K562 (cell line): ENCODE measurements around the gene DIPK2A. TPM values are rescaled to one million over a fixed set of nuclear protein-coding genes. Genes with fewer than 3 reads are reported as not detected.

Experiments
- ATAC-seq: fragments of 200-7000 bp; cut with Tn5 transposase; 3 replicates; pipeline ENCODE4 v1.9.1; 2020; ENCODE audit warnings: moderate library complexity
- BruUV-seq: library from RNA; stranded (reverse); fragments of 400-500 nt; replicated peaks from 2 replicates; lab custom pipeline; 2021; lab: Mats Ljungman, UMichigan
- CTCF ChIA-PET: fragments of 300-600 bp; formaldehyde crosslinking; extraction: SDS; loops from one replicate; lab custom pipeline; 2021; ENCODE audit warnings: low intra/inter-chr PET ratio; lab: Yijun Ruan, JAX
- POLR2A ChIA-PET: fragments of 300-600, 350-650 bp; sonication (Branson Sonifier 250); formaldehyde crosslinking; extraction: SDS; loops from one replicate; lab custom pipeline; 2021; ENCODE audit warnings: antibody characterized with exemption, inconsistent platforms; lab: Yijun Ruan, JAX
- DNase-seq, 4 experiments: peaks; one replicate each; pipeline versions ENCODE4 v3.0.0 to v3.0.0-alpha.2; 2011 to 2018; ENCODE audit warnings: low spot score in 3 of 4, mixed read lengths in 3 of 4; ENCODE audit errors: extremely low read depth in 1 of 4
- FAIRE-seq: peaks from 2 replicates; lab custom pipeline; 2011; peaks lifted over from hg19 to GRCh38; lab: Jason Lieb, UNC
- H2AFZ ChIP-seq: 2 replicates; pipeline ENCODE4 v1.6.0; 2011; ENCODE audit warnings: low read depth, low read length, control low read depth, inconsistent platforms
- H3K27ac ChIP-seq: fragments of 200-600 bp; 3 replicates; pipeline ENCODE4 v1.8.0; 2011; ENCODE audit warnings: low read depth, mild to moderate bottlenecking, control low read depth, inconsistent platforms, low read length, moderate library complexity, mixed read lengths; ENCODE audit errors: extremely low read depth
- H3K27me3 ChIP-seq, 2 experiments: fragments of 300-600 bp in 1 of 2; 2 replicates in 1 of 2; 3 replicates in 1 of 2; pipeline versions ENCODE4 v1.6.0 to v1.8.0; 2011; ENCODE audit warnings: inconsistent platforms in 2 of 2, low read length in 2 of 2, mild to moderate bottlenecking in 1 of 2, mixed read lengths in 1 of 2, moderate library complexity in 1 of 2; ENCODE audit not compliant: control insufficient read depth in 2 of 2, insufficient read depth in 2 of 2
- H3K36me3 ChIP-seq: fragments of 300-600 bp; 3 replicates; pipeline ENCODE4 v1.8.0; 2011; ENCODE audit warnings: mild to moderate bottlenecking, low read length, inconsistent platforms; ENCODE audit not compliant: control insufficient read depth, insufficient read depth
- H3K4me1 ChIP-seq, 2 experiments: fragments of 200-600 bp in 1 of 2; replicated peaks in 1 of 2; 2 replicates in 1 of 2; 3 replicates in 1 of 2; pipeline versions ENCODE4 v1.5.1 to v1.8.0; 2011; ENCODE audit warnings: inconsistent platforms in 2 of 2, low read length in 2 of 2, mild to moderate bottlenecking in 1 of 2, mixed read lengths in 1 of 2, moderate library complexity in 1 of 2; ENCODE audit not compliant: control insufficient read depth in 2 of 2, insufficient read depth in 2 of 2
- H3K4me2 ChIP-seq: 2 replicates; pipeline ENCODE4 v1.6.1; 2011; ENCODE audit warnings: low read length, control low read depth, inconsistent platforms, mixed read lengths; ENCODE audit not compliant: insufficient read depth
- H3K4me3 ChIP-seq: fragments of 200-600 bp; sonication (generic), shearing (Covaris generic); 2 replicates; pipeline ENCODE4 v1.5.1; 2016; ENCODE audit warnings: control low read depth, inconsistent platforms
- H3K79me2 ChIP-seq: fragments of 200-600 bp; 3 replicates; pipeline ENCODE4 v1.8.0; 2011; ENCODE audit warnings: low read length, inconsistent platforms; ENCODE audit not compliant: control insufficient read depth, insufficient read depth
- H3K9ac ChIP-seq, 2 experiments: 2 replicates each; pipeline versions ENCODE4 v1.6.0 to v1.6.1; 2011; ENCODE audit warnings: low read depth in 2 of 2, low read length in 2 of 2, control low read depth in 1 of 2, inconsistent platforms in 1 of 2, mild to moderate bottlenecking in 1 of 2, mixed read lengths in 1 of 2; ENCODE audit not compliant: insufficient read depth in 1 of 2
- H3K9me1 ChIP-seq: one replicate; pipeline ENCODE4 v1.6.0; 2011; ENCODE audit warnings: inconsistent platforms, mild to moderate bottlenecking, low read length, moderate library complexity; ENCODE audit not compliant: control insufficient read depth, insufficient read depth
- H3K9me3 ChIP-seq: replicated peaks from 2 replicates; pipeline ENCODE4 v1.5.1; 2011; ENCODE audit warnings: low read depth, low read length, inconsistent platforms; ENCODE audit not compliant: control insufficient read depth, insufficient read depth
- H4K20me1 ChIP-seq: replicated peaks from 2 replicates; pipeline ENCODE4 v1.6.1; 2011; ENCODE audit warnings: low read length, inconsistent platforms, mixed read lengths; ENCODE audit not compliant: control insufficient read depth, insufficient read depth
- CREB5 ChIP-seq: fragments of 250-450 bp; sonication (Bioruptor Pico); IDR thresholded peaks from 2 replicates; pipeline ENCODE4 v1.5.0; 2020; ENCODE audit warnings: mild to moderate bottlenecking
- DIDO1 ChIP-seq: fragments of 450-650 bp; IDR thresholded peaks from 2 replicates; pipeline ENCODE4 v1.6.1; 2016; ENCODE audit warnings: low read depth, missing biosample characterization, missing genetic modification characterization
- DMBX1 ChIP-seq: fragments of 250-450 bp; sonication (Bioruptor Pico); IDR thresholded peaks from 2 replicates; pipeline ENCODE4 v1.8.0; 2022; ENCODE audit warnings: inconsistent platforms, mild to moderate bottlenecking, moderate library complexity, borderline replicate concordance
- DPF2 ChIP-seq: fragments of 450-650 bp; IDR thresholded peaks from 2 replicates; pipeline ENCODE4 v1.6.1; 2016
- HNRNPLL ChIP-seq: fragments of 200-400 bp; formaldehyde crosslinking; IDR thresholded peaks from 2 replicates; pipeline ENCODE4 v1.6.1; 2017; ENCODE audit warnings: low read length, low read depth, mild to moderate bottlenecking; ENCODE audit not compliant: poor library complexity, severe bottlenecking
- IFI16 ChIP-seq: fragments of 250-450 bp; sonication (Bioruptor Pico); IDR thresholded peaks from 2 replicates; pipeline ENCODE4 v2.1.2; 2022; ENCODE audit warnings: mild to moderate bottlenecking, inconsistent platforms
- ILK ChIP-seq: fragments of 450-650 bp; IDR thresholded peaks from 2 replicates; pipeline ENCODE4 v1.6.1; 2016; ENCODE audit warnings: missing genetic modification characterization, low read depth, mild to moderate bottlenecking, missing compliant biosample characterization, moderate library complexity, borderline replicate concordance
- KLF13 ChIP-seq: fragments of 450-650 bp; IDR thresholded peaks from 2 replicates; pipeline ENCODE4 v1.6.1; 2016; ENCODE audit warnings: missing genetic modification characterization, low read depth, mild to moderate bottlenecking, missing compliant biosample characterization, moderate library complexity, borderline replicate concordance
- OTX1 ChIP-seq: fragments of 450-650 bp; formaldehyde crosslinking; IDR thresholded peaks from 2 replicates; pipeline ENCODE4 v1.4.0; 2022; ENCODE audit warnings: mild to moderate bottlenecking
- RUNX1 ChIP-seq: sonication (generic); IDR thresholded peaks from 2 replicates; pipeline ENCODE4 v1.6.1; 2016; ENCODE audit warnings: antibody characterized with exemption, low read depth
- SIRT6 ChIP-seq: IDR thresholded peaks from one replicate; pipeline ENCODE4 v1.6.1; 2012; ENCODE audit warnings: low read depth, mild to moderate bottlenecking, control low read depth, inconsistent platforms, low read length, moderate library complexity
- TCF7L2 ChIP-seq: fragments of 150-350 bp; IDR thresholded peaks from 2 replicates; pipeline ENCODE4 v1.6.1; 2016; ENCODE audit warnings: low read depth, mild to moderate bottlenecking, low read length, moderate library complexity
- WHSC1 ChIP-seq: IDR thresholded peaks from one replicate; pipeline ENCODE4 v1.6.1; 2012; ENCODE audit warnings: low read length, control low read depth, inconsistent platforms
- XRCC5 ChIP-seq: fragments of 200-400 bp; formaldehyde crosslinking; IDR thresholded peaks from 2 replicates; pipeline ENCODE4 v1.6.1; 2017; ENCODE audit warnings: low read depth, mild to moderate bottlenecking, low read length
- ZBTB8A ChIP-seq: fragments of 450-650 bp; IDR thresholded peaks from 2 replicates; pipeline ENCODE4 v1.6.1; 2018; ENCODE audit warnings: mild to moderate bottlenecking, moderate library complexity; ENCODE audit not compliant: partially characterized antibody
- WGBS: fragments of 100-300 bp; shearing (Covaris generic); methylation state at CpG from one replicate; pipeline ENCODE4 v1.1.6; 2016; ENCODE audit warnings: low coverage, mixed read lengths; ENCODE audit not compliant: insufficient coverage; ENCODE audit errors: missing lambda C conversion rate; 5-methylcytosine and 5-hydroxymethylcytosine counted together
- in situ Hi-C: fragments of 300-500 bp; cut with MboI; formaldehyde crosslinking; loops from 4 replicates; pipeline ENCODE4 v1.15.0; 2018; ENCODE audit warnings: inconsistent platforms, mixed read lengths
- intact Hi-C: fragments of 100-400 bp; cut with micrococcal nuclease; formaldehyde crosslinking; loops from 2 replicates; pipeline ENCODE4 v1.14.2; 2022
- polyA plus RNA-seq, 8 experiments: library from polyadenylated mRNA; depleted of rRNA in 4 of 8; stranded (reverse) in 5 of 8; unstranded in 3 of 8; fragments of >200 nt; fragmentation: Nextera tagmentation in 2 of 8; fragmentation: Illumina TruSeq in 1 of 8; extraction: Ambion mirVana in 2 of 8; extraction: Trizol in 1 of 8; gene quantifications; 2 replicates each; pipeline versions ENCODE4 v1.2.1 to v1.2.3, GENCODE V29; 2011 to 2014; ENCODE audit warnings: inconsistent platforms in 1 of 8, missing spikeins in 1 of 8
- total RNA-seq, 7 experiments: library from RNA; depleted of rRNA in 6 of 7; stranded (reverse); fragments of >200 nt in 6 of 7; fragmentation: Illumina TruSeq in 2 of 7; extraction: Trizol in 2 of 7; gene quantifications; 2 replicates each; pipeline versions ENCODE4 v1.2.1 to v1.2.3, GENCODE V29; 2011 to 2021; ENCODE audit warnings: low replicate concordance in 1 of 7
- TF ChIP-seq, protein P1 (sequence below), 2 experiments: fragments of 200-800 bp in 1 of 2; sonication (Bioruptor generic) in 1 of 2; sonication (generic) in 1 of 2; formaldehyde crosslinking in 1 of 2; IDR thresholded peaks in 1 of 2; conservative IDR thresholded peaks in 1 of 2; 2 replicates each; pipeline versions ENCODE4 v1.5.0 to v1.6.1; 2016 to 2020; ENCODE audit warnings: missing compliant biosample characterization in 1 of 2, missing genetic modification characterization in 1 of 2, missing genetic modification reagents in 1 of 2

DIPK2A gene
- total and polyA plus RNA-seq, 9 of the 15 experiments (the other 6 are each of a cell fraction or from before 2014, with no cell fraction given) = 3.3 to 15.7 (median 7.8) TPM

DNA sequence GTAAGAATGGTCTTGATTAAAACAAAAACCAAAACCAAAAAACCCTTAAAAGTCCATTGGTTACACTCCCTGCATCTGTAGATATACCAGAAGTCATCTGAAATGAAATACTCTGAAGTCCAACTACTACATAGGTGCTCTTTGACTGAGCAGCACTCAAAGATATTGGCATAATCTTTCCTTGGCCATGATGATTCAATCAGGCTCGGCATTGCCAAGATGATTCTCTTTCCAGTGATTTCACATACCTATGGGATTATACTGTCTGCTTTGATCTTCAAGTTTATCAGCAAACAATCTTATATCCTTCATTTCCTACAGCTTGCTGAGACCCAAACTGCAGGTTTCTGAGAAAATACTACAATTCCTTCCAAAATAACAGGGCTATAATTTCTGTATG, 35.9 kb upstream of the DIPK2A start:
- POLR2A ChIA-PET = no interaction called here
- no peaks in the 10 kb centered on the region for H4K20me1 ChIP-seq
- WGBS = 0% methylated on average over 1 of the region's 1 CpG
- no peak overlapping the region for H3K9ac ChIP-seq
- no peaks in the 10 kb centered on the region for H3K9me1 ChIP-seq
- intact Hi-C loops (no loop called here), in situ Hi-C loops (no loop called here)
- H3K36me3 ChIP-seq = no peaks in the 10 kb centered on the region
- FAIRE-seq = no peak
- no TSS peak for BruUV-seq
- no peaks in the 10 kb centered on the region for H3K4me1 ChIP-seq
- TF ChIP-seq SIRT6 = no peak
- no peak for TF ChIP-seq XRCC5
- TF ChIP-seq DIDO1 (tag) = no peak
- no peak for TF ChIP-seq ZBTB8A
- TF ChIP-seq ILK (tag) = no peak
- no peak for TF ChIP-seq OTX1 (CRISPR knock-in tag)
- no peak for TF ChIP-seq WHSC1
- TF ChIP-seq CREB5 = no peak
- no peak for TF ChIP-seq TCF7L2
- no peak for TF ChIP-seq RUNX1
- no peak for TF ChIP-seq KLF13 (tag)
- no peak for TF ChIP-seq IFI16 (CRISPR knock-in tag)
- TF ChIP-seq DPF2 = no peak
- no peak for TF ChIP-seq HNRNPLL
- no peak for TF ChIP-seq DMBX1 (CRISPR knock-in tag)
- TF ChIP-seq, protein P1, sequence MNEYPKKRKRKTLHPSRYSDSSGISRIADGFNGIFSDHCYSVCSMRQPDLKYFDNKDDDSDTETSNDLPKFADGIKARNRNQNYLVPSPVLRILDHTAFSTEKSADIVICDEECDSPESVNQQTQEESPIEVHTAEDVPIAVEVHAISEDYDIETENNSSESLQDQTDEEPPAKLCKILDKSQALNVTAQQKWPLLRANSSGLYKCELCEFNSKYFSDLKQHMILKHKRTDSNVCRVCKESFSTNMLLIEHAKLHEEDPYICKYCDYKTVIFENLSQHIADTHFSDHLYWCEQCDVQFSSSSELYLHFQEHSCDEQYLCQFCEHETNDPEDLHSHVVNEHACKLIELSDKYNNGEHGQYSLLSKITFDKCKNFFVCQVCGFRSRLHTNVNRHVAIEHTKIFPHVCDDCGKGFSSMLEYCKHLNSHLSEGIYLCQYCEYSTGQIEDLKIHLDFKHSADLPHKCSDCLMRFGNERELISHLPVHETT (CRISPR knock-in tag; conservative IDR thresholded peaks at IDR 0.05 in 1 of 2, IDR thresholded peaks at IDR 0.05 in 1 of 2) = no peak
- H3K27me3 ChIP-seq = no peaks in the 10 kb centered on the region
- H3K4me3 ChIP-seq = no peak overlapping the region
- no peak overlapping the region for H3K27ac ChIP-seq
- CTCF ChIA-PET = no interaction called here
- no peaks in the 10 kb centered on the region for H3K79me2 ChIP-seq
- ATAC-seq = no peak
- H3K9me3 ChIP-seq = no peaks in the 10 kb centered on the region
- no peak overlapping the region for H3K4me2 ChIP-seq
- no peak overlapping the region for H2AFZ ChIP-seq
- no peak for DNase-seq
